Lower leg skin (tissue), 3 donors: ENCODE data around the gene KCNK4.

ENCODE experiments used
- CTCF ChIP-seq, 3 donors: fragments of 450-650 bp; IDR thresholded peaks; one replicate each; pipeline ENCODE4 v1.5.1; 2016; ENCODE audit warnings: antibody characterized with exemption in 3 of 3, mild to moderate bottlenecking in 3 of 3, moderate library complexity in 2 of 3
- POLR2A ChIP-seq, 2 donors: fragments of 450-650 bp; IDR thresholded peaks; one replicate each; pipeline ENCODE4 v1.6.1; 2016 to 2017; ENCODE audit warnings: antibody characterized with exemption in 2 of 2, mild to moderate bottlenecking in 1 of 2, moderate library complexity in 1 of 2

DNA sequence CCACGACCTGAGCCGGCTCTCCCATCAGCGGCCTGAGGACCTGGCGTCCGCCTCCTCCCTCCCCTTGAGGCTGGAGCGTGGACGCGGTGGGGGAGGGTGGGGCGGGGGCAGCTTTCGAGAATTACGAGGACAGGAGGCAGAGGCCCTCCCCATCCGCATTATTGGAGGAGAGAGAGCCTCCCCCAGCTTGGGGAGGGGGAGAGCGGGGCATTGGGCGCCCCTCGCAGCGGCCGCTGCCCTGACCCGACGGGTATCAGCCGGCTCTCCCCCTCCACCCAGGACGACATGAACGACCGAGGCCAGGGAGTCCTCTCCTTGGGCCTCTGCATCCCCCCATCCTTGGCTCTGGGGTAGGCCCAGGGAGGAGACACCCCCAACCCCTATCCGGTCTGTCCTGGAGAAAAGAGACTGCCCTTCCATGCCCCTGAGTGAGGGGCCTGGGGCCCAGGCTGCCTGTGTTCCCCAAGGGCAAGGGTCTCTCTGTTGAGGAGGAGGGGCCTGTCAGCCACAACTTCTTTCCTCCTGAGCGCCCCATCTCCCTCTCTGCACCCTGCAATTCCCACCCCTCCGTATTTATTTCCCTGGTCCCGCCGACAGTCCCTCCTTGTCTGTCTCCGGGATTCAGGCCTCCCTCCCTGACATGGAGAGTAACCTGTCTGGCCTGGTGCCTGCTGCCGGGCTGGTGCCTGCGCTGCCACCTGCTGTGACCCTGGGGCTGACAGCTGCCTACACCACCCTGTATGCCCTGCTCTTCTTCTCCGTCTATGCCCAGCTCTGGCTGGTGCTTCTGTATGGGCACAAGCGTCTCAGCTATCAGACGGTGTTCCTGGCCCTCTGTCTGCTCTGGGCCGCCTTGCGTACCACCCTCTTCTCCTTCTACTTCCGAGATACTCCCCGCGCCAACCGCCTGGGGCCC is 5.0 kb upstream of the KCNK4 start:
- TF ChIP-seq CTCF (IDR thresholded peaks at IDR 0.05) (no peak), POLR2A (IDR thresholded peaks at IDR 0.05) (no peak)
